DMS 273 (cell line): ENCODE results near the gene RERG.
"Not testable (repeated sequence)": the region's sequence is repeated elsewhere in the genome, so short reads cannot be mapped to it uniquely, and the experiment has no call there.

Experiments used
- DNase-seq: peaks from one replicate; lab custom pipeline; 2025; ENCODE audit not compliant: unreplicated experiment; lab: John Stamatoyannopoulos, UW

RERG gene

DNA sequence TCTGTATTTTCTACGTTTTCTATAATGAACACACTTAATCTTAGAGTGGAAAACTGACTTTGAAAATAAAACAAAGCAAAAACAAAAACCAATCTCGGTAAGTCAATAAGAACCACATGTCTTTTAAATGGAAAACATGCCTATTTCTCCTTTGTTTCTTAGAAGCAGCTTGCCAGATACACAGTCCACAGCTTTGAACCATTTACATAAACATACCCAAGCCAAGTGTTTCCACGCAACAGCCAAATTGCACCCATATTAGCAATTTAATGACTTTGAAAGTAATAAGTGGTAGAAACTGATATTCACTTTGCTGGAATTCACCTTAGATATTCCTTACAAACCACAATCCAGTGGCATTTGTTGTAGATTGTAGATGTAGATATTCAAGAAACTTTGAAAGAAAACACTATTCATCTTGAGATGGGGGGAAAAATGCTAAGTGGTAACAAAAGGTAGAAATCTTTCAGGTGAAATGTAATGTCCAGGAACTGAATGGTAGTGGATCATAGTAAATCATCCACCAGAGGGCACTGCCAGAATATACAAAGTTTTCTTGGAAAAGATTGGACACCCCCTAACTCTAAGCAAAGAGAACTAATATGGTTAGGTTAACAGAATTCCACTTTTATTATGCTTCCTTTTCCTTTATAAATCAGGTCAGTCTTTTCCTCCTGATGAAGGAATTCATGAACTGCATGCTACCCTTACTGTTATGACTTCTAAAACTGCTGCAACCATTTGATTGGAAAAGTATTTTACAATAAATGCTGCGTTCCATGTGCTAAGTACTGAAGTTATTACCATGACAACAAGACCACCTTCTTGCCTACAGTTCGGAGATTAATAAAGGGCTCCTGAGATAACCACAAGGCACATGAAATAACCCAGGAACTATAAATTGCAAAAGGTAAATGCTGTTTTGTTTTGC lies 69.8 kb downstream of the RERG start:
- peak; percentile 52 for DNase-seq

DNA sequence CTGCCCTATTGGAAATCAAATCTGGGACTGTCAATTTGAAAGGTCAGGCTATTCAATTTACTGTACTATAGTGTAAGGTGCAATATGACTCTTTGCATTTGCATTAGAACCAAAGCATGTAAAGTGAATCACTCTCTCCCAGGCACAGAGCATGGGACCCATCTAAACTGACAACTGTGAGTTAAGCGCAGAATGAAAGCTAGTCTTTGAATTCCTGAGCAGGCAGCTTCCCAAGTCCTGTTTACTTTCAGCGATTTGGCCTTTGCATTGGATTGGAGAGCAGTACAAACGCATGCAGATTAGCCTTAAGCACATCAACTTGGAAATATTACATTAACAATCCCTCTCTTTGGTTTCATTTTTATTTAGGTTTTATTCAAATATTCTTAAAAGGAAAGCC lies 74.6 kb downstream of the RERG start:
- no peak for DNase-seq

DNA sequence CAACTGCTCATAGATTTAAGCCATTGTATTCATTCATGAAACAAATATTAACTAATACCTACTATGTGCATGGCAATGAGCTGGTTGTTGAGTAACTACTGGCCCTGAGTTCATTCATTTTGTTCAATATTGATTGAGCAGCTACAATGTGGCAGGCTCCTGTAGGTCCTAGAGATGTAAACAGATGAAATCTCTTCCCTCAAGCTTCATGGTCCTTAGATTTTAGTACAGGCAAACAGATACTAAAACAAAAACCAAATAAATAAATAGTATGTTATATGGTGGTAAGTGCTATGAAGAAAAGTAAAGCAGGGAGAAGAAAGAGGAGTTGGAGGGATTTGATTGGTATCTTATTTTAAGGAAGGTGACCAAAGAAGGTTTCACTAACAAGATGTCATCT lies 77.8 kb downstream of the RERG start:
- no peak for DNase-seq

DNA sequence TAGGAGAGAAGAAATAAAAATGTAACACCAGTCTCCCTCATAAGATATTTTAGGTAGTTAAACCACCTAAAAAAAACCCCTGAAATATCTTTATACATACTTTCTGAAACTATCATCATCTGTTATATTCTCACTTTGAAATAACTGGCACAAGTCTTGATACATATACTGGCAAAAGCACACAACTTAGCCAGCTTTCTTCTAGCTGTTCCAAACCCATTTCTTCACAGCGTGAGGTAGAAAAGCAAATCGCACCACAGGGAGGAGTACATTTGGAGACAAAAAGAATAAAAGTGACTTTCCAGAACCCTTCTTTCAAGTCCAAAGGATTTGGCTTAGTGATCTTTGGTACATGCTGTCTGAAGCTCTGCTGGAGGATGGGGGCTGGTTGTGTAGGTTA lies 78.5 kb downstream of the RERG start:
- DNase-seq, result no peak

DNA sequence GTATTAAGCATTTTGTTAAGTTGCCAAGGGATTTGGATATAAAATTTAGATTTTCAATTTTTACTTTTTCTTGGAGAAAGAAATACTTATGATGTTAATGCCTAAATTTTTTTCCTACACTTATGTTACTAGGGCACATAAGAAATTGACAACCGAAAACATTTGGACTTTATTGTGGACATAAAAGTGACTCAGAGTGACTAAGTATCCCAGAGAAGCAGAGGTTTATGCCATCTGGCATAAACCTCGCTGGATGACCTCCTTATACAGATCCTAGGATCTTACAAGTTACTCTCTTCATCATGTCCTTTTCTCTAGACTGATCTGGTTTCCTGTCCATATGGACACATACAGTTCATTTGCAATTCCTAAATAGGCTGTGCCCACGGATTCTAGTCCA lies 89.8 kb downstream of the RERG start:
- DNase-seq, result peak; percentile 84

DNA sequence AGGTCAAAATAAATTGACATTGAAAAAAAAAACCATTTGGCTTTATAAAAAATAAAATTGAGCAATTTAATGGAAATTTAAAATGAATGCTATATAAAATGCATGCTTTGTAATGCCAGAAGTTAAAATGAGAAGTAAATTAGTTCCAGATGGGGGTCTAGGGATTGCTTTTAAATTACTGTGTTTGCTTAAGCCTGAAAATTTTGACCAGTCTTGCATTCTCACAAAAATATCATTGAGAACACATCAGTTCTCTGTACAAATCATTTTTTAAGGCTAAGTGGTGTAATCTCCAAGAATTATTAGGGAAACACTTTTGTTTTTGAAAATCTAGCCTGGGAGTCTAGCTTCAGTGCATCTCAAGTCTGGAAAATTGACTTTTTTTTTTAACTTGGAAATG lies 90.7 kb downstream of the RERG start:
- no peak for DNase-seq

DNA sequence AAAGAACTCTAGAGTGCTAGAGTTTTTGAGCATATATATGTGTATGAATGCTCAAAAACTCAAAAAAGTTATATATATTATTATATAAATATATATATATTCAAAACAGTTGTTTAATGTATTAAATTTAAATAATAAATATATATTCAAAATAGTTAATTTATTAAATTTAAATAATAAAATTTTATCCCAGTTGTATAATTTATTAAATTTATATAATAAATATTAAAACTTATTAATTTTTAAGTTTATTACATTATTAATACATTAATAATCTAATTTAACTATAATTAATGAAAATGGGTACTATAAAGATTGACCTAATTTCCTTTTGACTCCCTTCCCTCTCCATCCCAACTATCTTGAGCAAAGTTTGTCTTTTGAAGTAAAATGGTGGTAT lies 97.8 kb downstream of the RERG start:
- DNase-seq, result no peak

DNA sequence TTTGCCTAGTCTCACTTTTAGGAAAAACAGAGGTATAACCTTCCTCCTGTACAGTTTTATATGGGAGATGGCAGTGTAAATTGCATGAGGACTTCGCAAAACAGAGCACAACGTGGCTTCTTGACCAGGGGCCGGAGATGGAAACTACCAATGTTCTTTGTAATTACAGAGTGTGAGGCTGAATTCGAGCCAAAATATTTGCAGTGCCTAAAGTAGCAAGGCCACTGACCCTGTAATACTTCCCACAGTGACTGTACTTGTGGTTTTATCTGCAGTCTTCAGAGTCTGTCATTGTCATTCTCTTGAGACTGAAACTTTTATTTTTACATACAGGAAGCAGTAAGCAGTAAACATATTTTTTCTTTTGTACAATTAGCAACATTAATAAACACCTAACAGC lies 98.9 kb downstream of the RERG start:
- DNase-seq, result no peak

DNA sequence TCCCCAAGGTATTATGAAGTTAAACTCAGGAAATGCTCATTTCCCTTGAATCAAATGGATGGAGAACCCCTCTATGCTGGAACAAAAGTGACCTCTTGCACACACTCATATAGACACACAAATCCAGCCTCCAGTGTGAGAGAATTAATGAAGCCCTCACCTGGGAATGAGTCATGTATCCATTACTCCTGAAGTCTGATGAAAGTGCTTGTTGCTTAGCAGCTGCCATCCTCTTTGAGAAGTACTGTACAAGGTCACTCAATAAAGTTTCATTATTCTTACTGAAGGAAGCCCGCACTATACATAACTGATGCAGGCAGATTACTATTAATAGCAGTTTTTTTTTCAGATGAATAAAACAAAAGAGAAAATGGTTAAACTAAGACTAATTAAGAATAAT lies 102.3 kb downstream of the RERG start:
- DNase-seq, result no peak

DNA sequence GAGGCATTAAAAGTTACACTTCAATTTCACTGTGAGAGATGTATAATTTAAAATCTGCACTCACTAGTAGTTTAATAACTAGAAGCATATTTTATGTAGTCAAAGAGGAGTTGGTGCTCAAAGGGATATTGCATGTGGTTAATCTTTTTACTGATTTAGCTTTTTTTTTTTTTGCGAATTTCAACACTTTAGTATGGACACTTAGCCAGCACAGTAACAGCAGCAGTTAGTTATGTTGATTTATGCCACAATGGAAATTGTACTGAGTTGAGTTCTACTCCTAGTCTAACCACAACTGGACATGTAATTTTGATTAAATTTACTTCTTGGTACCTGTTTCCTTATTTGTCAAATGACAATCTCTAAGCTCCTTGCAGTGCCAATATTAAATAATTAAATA lies 104.2 kb downstream of the RERG start:
- DNase-seq, result no peak

DNA sequence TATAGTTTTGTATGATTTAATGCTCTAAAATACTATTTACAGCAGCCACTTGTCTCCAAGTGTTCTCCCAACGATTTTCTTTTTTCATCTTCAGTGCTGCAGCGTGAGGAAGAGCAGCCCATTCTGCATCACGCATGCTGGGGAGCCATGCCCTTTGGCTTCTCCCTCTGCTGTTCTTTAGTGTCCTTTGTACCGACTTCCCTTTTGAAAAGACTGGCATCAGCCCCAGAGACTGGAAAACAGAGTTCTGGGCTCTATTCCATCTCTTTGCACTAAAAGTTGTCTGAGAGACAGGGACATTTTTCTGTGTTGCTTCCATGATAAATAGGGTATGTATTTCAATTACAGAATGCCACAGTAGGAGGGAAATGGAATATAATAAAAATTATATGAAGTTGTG lies 105.1 kb downstream of the RERG start:
- DNase-seq, result no peak

DNA sequence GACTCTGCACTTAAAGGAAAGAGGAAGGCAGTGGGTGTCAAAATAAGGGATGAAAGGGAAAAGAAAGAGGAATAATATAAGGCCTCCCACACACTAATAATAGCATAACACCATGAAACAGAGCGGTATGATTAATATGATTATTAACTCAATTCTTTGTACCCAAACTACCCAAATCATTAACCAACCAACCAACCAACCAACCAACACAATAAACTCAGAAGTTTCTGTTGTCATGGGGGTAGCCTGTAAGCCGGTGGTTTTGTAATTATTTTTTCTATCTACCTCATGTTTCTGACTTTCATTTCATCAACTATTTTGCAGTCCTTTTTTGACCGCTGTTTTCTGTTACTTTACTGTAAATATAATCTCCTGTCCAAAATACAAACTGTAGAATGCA lies 105.8 kb downstream of the RERG start:
- no peak for DNase-seq

DNA sequence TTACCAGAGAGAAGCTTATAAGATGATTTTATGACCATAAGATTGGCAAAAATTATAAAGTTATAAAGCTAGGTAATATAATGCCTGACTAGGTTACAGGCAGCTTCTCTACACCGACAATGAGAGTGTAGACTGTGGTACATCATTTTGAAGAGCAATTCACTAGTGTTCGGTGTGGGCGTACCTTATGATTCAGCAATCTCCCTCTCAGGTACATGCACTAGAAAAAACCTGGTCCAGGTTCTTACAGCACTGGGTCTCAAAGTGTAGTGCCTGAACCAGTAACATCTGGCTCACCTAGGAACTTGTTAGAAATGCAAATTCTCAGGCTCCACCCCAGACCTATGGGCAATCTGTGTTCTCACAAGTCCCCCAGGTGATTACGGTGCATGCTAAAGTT lies 106.7 kb downstream of the RERG start:
- no peak for DNase-seq

DNA sequence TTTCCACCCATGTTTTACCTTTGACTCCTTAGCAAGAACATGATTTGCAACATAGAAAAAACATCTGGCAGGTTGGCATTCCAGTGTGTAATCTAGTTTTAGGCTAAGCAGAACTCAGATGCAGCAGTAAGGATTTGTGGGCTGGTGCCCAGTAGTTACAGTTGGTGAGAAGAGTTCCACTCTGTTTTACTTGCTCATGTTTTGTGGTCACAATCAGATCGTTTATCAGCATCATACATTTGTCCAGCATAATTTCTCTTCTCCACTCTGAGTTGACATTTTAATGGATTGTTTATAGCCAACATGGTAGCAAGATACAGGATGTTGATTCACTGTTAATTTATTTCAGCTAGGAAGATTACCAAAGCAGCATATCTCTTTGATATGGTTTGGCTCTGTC lies 128.4 kb downstream of the RERG start:
- no peak for DNase-seq

DNA sequence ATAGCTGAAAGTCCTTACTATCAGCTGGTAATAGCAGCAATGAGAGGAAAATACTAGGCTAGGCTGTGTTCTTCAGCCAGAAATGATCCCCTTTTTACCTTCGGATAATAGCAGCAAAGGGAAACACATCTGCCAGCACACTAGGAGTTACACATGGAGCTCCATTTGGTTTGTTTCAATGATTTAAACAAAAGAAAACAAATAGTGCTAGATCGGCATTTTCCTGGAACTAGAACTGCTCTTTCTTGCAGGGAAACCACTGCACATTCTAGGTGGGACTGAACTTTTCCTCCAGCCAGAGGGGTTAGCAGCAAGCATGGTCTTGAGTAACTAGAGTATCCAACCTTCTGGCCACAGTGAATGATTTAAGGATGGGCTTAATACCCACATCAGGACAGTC lies 130.8 kb downstream of the RERG start:
- no peak for DNase-seq

DNA sequence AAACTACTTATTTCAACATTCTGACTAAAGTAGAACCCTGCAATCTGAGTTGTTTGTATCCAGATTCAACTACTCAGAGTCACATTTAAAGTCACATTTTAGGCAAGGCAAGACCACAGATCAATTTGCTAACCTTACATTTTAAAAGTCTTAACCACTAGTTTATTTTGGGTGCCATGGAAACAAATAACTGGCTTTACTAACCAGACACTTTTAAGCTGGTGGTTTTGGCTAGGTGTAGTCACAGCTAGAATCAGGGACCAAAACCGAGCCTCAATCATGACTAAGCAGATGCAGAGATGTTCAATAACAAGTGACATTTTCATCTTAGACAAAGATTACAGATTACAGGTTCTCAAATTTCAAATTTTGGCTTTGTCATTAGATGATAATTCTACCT lies 133.1 kb downstream of the RERG start:
- DNase-seq, result no peak

DNA sequence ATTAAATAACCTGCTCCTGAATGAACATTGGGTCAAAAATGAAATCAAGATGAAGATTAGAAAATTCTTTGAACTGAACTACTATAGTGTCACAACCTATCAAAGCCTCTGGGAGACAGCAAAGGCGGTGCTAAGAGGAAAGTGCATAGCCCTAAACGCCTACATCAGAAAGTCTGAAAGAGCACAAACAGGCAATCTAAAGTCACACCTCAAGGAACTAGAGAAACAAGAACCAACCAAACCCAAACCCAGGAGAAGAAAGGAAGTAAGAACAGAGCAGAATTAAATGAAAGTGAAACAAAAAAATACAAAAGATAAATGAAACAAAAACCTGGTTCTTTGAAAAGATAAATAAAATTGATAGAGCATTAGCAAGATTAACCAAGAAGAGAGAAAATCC lies 143.5 kb downstream of the RERG start:
- not testable (repeated sequence) for DNase-seq

DNA sequence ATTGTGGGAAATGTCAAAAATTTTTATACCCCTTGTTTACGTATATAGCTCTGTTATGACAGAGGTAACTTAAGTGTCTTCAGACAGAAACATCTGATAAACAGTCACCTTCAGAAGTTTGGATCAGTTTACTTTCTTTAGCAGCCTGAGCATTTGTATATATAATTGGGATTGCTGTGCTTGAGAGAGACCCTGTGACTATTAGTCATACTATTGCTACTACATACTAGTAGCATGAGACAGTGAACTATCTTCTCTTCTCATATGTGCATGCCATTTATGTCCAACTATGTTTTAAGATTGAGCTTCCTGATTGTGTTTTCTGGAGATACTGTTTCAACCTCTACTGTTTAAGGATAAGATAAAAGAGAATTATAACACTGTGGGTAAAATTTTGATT lies 146.9 kb downstream of the RERG start:
- no peak for DNase-seq

DNA sequence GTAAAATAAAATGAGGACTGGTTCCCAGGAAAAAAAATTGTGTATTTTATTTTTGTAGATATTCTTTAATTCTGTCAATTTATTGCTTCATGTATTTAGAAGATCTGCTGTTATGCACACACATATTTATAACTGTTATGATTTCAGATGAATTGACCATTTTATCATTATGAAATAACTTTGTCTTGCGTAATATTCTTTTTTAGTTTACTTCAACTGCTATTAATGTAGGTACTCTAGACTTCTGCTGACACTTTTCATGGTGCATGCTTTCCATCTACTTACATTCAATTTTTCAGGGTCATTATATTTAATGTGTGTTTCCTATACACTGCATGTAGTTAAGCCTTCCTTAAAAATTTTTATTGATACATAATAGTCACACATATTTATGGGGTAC lies 162.1 kb downstream of the RERG start:
- no peak for DNase-seq
